RWPE1 (cell line): ENCODE data around the gene USH1G.
A peak's percentile ranks its signal among the peaks of the same experiment; 100 is the strongest.

Experiments used
- CTCF ChIA-PET: fragments of 350-600 bp; sonication (Branson Sonifier 250); formaldehyde crosslinking; extraction: SDS; loops from one replicate; lab custom pipeline; 2021; lab: Yijun Ruan, JAX
- POLR2A ChIA-PET: fragments of 400-600 bp; formaldehyde crosslinking; extraction: SDS; loops from one replicate; lab custom pipeline; 2020; ENCODE audit warnings: antibody characterized with exemption; ENCODE audit not compliant: low non-redundant PET; lab: Yijun Ruan, JAX
- DNase-seq: peaks from one replicate; pipeline ENCODE4 v3.0.0; 2012; ENCODE audit warnings: low spot score
- H3K27ac ChIP-seq: fragments of 450-650 bp; 2 replicates; pipeline ENCODE4 v1.5.1; 2017
- CTCF ChIP-seq: fragments of 450-650 bp; conservative IDR thresholded peaks from 2 replicates; pipeline ENCODE4 v1.5.1; 2017; ENCODE audit warnings: low read depth, mild to moderate bottlenecking

Gene USH1G

DNA sequence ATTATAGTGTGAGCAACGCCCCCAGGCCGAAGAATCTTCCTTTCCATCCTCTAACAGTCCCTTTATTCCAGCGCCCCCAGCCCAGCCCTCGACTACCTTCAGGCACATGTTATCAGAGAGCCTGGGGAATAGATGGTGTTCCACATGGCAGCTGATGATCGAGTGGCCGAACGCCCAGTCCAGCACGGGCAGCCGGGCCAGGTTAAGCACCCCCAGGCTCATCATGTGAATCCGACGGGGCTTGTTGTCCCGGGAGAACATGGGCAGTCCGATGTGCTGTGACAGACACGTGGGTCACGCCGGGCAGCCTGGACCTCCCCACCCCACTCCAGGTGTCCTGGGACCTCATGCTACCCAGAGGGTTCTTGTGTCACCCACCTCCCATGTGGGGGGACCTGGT is 43.7 kb downstream of the USH1G start:
- no peak for DNase-seq
- no peak for TF ChIP-seq CTCF
- H3K27ac ChIP-seq, result no peak overlapping the region
- ChIA-PET POLR2A (no interaction called here), CTCF (interaction anchor here (0.6 to 1.0 kb wide), 2 partner anchors 15 to 45 kb away, joined by 3 read pairs; partner anchors contain the start of gene OTOP2)

DNA sequence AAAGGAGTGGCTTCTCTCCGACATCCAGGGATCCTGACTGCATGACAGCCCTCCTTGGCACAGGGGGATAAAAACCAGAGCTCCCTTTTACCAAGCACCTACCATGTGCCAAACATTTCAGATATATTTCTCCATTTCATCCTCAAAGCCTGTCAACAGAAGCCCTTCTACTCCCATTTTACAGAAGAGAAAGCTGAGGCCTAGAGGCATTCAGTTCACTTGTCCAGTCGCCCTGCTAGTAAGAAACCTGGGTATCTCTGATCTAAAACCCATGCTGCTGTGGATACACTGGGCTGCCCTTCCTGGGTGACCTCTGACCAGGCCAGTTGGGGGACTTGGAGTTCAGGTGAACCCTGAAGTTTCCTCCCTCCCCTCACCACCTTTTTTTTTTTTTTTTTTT is 44.4 kb downstream of the USH1G start:
- DNase-seq, result no peak
- CTCF ChIA-PET, result interaction anchor here (0.6 kb wide), 2 partner anchors 16 to 552 kb away, joined by 3 read pairs; no protein-coding TSS in a partner anchor
- peak overlapping the region; percentile 43; the same call in 1 of the 2 replicates for H3K27ac ChIP-seq
- POLR2A ChIA-PET, result no interaction called here
- TF ChIP-seq CTCF, result no peak

- ChIA-PET CTCF (interaction anchor here (0.6 kb wide), 3 partner anchors 13 to 553 kb away, joined by 3 read pairs; no protein-coding TSS in a partner anchor), POLR2A (interaction anchor here (0.7 kb wide), 1 partner anchor 71 kb away, joined by 3 read pairs; no protein-coding TSS in a partner anchor)
- peak overlapping the region; percentile 43 for H3K27ac ChIP-seq
- TF ChIP-seq CTCF, result no peak
- DNase-seq, result peak; percentile 56
Observed at GRCh38 chr17:74877592-74878548, 45.2 kb downstream of the USH1G start.

DNA sequence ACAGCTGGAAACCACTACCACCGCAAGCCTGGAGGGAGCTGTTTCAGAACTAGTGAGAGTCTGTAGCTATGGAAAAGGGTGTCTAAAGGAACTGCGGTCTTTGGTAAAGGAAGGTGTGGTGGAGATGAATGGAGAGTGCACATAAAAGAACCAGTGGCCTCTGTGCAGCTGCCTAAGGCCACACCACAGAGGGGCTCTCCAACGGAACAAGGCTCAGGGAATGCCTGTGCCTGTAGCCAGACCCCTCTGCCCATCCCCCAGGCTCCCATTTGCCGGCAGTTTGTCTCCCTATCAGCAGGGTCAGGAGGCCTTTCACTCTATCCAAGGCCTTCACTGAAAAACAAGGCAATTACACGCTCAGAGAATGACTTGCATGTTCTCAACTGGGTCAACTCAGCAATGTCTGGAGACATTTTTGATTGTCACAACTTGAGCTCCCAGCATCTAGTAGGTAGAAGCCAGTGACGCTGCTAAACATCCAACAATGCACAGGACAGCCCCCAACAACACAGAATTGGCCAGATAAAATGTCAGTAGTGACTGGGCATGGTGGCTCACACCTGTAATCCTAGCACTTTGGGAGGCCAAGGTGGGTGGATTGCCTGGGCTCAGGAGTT is 47.0 kb downstream of the USH1G start:
- ChIA-PET POLR2A (no interaction called here), CTCF (interaction anchor here (0.6 kb wide), 1 partner anchor 11 kb away, joined by 3 read pairs; no protein-coding TSS in a partner anchor)
- no peak for TF ChIP-seq CTCF
- no peak for DNase-seq
- 0 out of 2 replicates have a peak overlapping the region, but pooled peaks have one; percentile 0 for H3K27ac ChIP-seq

GRCh38 chr17:74875155-74875976 is 47.7 kb downstream of the USH1G start:
- POLR2A ChIA-PET, result no interaction called here
- TF ChIP-seq CTCF, result no peak
- 0 out of 2 replicates have a peak overlapping the region, but pooled peaks have one; percentile 0 for H3K27ac ChIP-seq
- CTCF ChIA-PET, result interaction anchor here (0.6 kb wide), 2 partner anchors 10 to 14 kb away, joined by 3 read pairs; no protein-coding TSS in a partner anchor
- no peak for DNase-seq
